HPDE6-E6E7 (cell line): Measurements from ENCODE around the gene MAF.

Source experiments
- DNase-seq: peaks from one replicate; pipeline ENCODE4 v3.0.0; 2011; ENCODE audit warnings: missing footprints; ENCODE audit errors: extremely low spot score

Gene MAF

DNA sequence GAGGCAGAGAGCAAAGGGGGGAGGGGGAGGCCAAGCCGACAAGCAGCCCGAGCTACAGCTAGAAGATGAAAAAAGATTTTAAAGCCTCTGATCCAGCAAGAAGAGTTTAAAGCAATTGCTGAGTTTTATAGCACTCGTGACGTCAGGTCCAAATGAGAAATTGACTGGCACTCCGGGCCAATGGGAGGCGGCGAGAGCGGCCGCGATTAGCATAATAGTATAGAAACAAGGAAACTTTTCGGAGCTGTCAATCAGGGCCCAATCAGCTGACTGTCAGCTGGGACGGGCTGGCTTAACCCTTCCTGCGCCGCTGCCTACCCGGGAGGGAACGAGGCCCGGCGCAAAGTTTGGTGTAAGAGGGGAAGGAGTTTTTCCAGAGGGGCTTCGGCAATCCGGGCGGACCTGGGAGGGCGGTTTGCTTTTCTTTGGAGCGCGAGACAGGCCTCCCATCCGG lies at the start of gene MAF:
Gene MAF, minus strand, starts transcription at position 100 of the 454 bp plus-strand sequence. CDS start 835 bp downstream, outside the sequence.
- DNase-seq: peak; percentile 96

DNA sequence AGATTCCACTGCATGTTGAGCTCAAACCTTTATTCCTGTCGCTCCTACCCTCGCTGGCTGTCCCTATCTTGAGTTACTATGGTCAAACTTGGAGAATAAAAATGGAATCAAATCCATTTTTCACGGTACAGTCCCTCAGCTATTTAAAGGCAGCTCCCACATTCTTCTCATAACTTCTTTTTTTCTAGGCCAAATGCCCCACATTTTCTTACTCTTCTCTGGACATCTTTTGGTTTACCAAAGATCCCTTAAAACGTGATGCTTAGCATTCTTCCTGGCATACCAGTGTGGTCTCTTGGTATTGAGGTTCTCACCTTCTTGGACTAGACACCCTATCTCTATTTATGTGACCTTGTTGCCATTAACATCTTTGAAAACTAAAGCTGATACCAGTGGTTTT lies 48.3 kb upstream of the MAF start:
- no peak for DNase-seq

DNA sequence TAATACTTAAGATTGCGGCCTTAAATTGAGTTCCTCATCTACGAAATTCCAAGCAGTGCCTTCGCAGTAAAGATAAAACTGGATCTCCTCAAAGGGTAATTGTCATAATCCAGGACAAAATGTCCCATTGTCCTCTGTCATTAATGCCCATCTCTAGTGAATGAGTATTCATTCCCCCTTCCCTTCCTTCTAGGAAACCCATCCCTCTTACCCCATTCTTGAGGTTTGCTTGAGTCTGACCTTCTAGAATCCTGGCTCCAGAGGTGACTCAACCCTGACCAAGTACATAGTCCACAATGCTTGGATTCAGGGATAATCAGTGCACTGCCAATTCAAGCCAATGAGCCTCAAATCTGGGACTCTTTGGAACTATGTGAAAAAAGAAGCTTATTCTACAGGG lies 47.0 kb upstream of the MAF start:
- no peak for DNase-seq

DNA sequence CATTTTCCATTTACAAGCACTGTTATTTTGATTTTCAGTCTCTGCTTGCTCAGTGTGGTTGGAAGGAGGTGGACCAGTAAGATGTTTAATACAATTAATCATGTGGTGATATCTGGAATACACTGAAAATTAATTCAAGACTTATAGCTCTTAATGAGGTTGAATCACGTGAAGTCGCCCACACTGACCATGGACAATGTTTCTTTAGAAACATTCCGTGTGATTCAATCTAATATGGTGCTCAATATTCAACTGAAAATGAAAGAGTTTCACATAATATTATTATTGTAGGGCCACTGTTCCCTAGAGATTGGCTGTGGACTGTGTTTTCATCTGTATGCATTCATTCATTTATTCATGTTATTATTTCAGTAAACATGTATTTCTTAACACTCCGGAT lies 45.2 kb upstream of the MAF start:
- no peak for DNase-seq

DNA sequence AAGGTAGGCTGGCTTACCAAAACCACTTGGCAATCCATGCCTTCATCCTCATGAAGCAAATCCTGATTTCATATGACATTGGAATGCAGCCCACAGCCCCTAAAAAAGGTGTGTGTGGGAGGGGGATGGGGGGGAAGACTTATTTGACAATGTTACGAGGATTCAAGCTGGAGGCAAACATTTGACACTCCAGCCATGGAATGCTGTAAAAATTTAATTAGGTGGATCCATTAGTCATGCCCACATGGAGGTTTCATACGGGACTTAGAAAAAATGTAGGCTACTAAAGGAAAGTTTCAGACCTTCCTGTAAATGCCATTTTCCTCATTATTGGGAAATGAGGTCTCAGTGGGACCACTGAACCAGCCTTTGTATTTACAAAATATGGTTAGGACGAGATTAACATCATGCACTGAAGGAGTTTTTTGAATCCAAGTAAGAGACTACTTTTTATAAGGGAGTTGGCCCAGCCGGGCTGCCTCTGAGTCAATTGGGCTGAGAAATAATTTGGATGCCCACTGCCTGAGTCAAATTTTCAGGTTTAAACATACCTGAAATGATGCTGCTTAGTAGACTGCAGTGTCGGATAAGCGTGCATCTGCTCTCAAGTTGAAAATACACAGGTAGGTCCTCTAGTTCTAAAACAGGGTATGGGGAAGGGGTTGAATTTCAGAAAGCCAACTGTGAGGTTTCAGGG lies 44.6 kb upstream of the MAF start:
- DNase-seq: no peak

DNA sequence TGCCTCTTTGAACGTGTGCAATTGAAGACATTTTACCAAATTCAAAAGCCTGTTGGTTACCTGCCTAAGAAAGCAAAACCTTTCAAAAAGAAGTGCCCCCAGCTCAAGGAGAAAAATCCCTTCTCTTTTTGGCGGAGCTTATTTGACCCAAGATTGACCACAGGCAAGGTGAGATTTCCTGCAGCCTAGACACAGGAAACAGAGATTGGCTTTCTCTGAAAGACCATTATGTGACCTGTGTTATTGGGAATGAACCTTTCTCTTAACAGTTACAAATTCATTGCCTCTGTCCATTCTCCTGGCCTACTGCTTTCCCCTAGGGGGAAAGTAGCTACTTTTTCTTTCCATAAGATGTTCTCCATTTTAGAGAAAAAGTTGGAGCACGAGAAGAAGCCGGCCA lies 42.1 kb upstream of the MAF start:
- DNase-seq: no peak

DNA sequence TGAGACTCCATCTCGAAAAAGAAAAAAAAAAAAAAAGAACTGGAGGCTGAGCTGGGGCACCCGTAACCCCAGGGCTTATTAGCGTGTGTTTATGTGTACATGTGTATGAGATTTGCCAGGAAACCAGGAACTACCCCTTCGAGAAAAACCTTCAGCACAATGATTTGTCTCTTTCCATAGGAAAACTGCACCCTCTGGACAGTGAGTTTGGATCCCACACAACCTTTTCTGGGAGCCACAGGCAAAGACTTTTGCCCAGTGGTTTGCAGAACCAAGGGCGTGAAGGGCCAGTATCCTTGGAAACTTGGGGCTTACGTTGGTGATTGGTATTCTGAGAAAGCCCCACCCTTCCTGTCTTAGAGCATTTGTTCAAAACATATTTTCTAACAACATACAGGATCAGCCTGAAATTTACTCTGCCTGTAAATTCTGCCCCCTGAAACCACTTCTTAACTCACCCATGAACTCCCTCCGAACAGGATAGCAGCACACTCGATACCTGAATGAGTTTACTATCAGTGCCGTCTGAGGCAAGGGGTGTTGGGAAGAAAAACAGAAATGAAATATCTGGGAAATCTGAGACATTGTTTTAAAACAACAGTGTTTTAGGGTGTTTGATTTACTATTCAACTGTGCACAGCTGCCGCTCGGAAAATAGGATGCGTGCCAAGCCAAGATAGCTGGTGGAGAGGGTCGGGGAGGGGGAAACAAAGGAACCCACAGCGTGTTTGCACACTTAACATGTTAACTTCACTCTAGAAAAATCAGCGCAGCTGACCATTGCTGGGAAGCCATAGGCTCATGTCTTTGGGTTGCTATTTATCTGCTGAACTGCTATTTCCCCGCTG lies 40.2 kb upstream of the MAF start:
- DNase-seq: no peak

DNA sequence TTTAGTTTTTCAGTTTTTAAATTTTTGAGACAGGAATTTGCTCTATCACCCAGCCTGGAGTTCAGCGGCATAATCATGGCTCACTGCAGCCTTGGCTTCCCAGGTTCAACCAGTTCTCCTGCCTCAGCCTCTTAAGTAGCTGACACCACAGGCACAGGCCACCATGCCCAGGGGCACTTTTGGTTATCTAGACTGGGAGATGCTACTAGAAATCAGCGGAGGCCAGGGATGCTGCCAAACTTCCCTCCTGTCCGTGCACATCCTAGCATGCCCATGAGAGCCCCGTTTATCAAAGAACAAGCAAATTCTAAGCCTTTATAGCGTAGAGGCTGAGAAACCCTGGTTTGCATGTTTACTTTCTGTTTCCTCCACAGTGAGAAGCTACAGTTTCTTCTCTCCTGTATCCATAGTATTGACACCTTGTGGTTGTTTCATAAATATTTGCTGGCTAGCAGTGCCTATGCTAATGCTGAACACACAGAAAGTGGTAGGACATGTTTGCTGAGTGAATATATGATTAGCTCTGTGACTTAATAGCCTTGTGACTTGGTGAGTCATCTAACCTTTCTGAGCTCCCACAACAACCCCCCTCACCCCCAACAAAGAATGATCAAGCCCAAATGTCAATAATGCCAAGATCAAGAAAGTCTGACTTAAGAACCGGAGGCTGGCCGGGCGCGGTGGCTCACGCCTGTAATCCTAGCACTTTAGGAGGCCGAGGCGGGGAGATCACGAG lies 39.2 kb upstream of the MAF start:
- peak; percentile 74 for DNase-seq

DNA sequence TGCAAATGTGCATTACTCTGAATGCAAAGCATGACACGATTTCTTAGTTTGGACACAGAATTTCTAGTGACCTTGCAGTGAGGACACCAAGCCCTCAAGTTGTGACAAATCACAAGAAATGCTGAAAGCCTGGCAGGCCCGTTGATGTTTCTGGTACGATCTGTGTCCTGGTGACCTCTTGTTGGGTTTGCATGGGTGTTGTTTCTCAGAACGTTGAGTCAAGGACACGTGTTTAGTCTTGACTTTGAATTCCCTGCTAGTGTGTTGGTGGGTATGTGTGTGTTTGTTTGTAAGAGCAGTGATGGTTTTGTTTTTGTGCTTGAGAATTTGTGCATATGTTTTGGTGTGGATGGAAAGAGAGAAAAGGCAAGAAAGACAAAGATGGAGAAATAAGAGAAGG lies 37.8 kb upstream of the MAF start:
- DNase-seq: no peak

DNA sequence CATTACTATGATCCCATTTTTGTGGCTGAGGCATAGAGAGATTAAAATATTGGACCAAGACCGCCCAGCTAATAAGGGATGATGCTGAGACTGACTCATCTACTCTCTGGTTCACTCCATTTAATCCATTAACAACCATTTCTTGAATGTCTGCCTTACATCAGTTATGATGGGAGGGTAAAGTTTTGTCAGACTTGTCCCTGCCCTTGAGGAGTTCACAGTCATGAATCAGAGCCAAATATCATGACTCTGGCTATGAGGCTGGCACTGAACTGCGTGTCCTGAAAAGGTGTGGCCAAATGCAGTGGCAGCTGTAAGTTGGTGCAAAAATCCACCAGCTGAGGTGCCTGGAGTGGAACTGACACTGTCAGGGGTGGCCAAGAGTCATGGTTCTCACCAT lies 35.0 kb upstream of the MAF start:
- DNase-seq: no peak

DNA sequence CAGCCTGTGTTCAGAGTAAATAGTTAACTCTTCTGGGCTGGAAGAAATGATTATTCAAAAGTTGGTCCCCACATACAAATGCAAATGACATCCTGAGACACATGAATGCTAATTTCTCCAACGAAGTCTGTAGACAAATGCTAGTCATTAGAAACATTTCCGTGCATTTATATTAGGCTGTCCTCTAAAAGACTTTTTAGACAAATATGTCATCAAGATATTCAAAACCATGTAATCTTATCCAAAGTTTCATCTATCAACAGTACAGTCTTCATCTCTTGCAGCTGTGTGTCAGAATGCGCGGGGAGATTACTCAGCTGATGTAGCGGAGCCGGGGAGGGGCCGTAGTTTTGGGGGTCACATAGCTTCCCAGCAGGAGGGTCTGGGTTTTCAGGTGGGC lies 33.8 kb upstream of the MAF start:
- DNase-seq: no peak

DNA sequence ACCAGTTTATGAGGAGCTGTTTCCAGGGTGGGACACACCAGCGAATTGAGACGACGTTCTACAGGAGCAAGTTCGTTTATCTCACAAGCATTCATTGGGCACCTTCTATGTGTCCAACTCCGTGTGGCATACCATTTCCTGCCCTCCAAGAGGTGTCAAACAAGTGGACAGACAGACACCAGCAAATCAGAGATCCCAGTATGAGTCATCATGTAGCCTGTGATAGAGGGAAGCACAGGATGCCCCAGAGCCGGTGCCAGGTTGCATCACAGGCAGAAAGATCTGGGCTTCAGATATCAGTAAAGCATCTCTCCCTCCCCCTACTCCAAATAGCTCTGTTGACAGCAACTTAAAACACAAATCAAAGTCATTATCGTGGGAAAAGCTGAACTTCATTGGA lies 31.8 kb upstream of the MAF start:
- no peak for DNase-seq

DNA sequence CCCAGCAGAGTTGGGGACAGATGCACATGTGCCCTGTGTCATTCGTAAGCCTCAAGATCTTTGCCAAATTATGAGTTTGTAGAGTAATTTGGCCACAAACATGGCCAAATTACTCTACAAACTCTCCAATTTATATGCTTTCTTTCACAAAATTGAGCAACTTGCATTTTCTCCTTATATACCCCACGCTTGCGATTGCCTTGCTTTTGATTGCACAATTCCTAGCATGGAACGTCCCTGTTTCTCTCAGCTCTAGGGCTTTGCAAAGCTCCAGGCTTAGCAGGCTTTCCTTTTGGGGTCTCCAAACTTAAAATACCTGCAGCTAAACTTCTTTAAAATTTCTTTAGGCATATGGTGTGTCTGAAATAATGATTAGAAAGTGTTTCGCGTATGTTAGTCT lies 28.5 kb upstream of the MAF start:
- no peak for DNase-seq

DNA sequence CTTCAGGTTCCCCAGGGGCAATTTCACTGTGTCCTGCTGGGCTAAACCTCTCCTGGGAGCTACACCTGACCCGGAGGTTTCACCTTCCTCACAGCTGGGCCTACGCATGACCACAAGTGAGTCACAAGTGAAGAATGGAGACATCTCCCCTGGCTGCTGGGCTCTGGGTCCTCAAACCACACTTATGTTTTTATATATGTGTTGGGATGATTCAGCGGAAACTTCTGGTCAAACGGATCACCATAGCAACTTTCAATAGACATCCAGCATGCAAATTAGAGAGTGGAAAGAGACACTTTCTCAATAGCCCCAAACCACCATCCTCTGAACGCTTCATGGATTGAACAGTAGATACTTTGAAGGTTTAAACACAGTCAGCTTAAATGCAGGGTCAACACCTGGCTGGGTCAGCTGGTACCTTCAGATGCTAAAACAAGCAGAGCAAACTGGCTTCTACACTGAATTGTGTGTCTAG lies 28.0 kb upstream of the MAF start:
- peak; percentile 84 for DNase-seq

DNA sequence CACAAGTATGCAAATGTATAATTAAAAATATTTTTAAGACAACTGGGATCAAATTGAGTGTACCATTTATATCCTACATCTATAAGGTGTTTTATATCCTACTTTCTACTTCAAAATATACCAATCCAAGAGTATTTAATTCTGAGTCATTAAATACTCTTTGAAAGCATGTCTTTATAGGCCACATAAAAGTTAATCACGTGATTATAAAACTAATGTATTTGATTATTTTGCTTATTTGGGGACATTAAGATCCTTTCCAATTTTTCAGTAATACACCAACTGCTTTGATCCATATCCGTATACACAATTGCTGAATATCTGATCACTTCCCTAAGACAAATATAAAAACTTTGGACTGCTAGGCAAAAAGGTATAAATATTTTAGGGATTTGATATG lies 26.6 kb upstream of the MAF start:
- no peak for DNase-seq

DNA sequence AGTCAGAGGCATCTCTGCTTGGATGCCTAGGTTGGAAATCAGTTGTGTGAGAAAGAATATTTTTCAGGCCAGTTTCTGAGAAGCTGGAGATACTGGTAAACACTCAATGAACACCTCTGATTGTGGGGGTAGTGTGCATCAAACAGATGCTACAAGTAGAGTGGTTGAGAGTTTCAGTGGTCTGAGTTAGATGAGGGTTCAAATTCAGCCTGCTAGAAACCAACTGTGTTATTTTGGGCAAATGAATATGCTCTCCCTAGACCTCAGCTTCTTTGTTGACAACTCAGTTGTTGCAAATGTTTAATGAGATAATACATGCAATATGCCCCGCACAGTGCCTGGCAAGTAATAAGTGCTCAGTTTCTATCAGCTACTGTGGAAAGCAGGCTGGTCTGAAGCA lies 25.2 kb upstream of the MAF start:
- DNase-seq: no peak

DNA sequence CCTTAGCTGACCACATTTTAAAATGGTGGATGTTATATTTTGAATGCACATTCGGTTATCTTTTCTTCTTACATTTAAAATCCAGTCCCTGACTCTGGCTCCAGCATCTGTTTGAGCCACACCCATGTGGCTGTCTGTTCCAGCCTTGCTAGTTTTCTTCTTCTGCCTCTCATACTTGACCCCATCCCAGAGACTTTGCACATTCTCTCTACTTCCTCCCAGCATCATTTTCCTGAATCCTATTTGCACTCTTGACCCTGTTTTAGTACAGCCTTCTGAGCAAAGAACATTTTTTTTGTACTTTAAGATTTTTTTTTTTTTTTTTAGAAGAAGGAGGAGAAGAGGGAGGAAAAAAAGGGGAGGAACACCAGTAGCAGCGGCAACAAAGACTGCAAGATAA lies 23.3 kb upstream of the MAF start:
- DNase-seq: no peak

DNA sequence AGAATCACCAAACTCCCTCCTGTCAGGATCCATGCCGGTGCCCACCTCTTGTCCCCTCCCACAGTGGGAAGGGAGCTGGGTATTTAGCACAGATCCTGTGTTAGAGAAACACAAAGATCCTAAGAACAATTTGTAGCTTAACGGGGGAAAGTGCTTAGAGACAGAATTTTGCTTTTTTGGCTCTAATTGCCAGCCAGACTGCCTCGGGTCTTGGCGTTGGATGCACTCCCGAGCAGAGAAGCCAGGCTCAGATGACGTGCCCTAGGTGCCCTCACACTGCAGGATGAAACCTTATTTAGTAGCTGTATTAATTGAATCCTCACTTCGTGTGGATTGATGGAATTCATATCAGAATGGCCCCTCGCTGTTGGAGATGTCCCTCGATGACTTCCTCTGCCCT lies 22.5 kb upstream of the MAF start:
- DNase-seq: no peak

DNA sequence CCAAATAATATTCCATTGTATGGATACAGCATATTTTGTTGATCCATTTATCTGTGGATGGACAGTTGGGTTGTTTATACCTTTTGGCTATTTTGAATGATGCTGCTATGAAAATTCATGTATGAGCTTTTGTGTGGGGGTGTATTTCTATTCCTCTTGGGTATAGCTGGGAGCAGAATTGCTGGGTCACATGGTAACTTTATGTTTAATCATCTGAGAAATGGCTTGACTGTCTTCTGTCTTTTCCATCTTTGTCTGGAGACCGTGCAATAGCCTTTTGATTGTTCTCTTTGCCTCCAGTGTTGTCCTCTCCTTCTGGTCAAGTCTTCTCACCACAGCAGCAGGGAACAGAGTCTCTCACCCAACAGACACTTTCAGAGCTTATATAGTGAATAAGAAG lies 20.5 kb upstream of the MAF start:
- no peak for DNase-seq

DNA sequence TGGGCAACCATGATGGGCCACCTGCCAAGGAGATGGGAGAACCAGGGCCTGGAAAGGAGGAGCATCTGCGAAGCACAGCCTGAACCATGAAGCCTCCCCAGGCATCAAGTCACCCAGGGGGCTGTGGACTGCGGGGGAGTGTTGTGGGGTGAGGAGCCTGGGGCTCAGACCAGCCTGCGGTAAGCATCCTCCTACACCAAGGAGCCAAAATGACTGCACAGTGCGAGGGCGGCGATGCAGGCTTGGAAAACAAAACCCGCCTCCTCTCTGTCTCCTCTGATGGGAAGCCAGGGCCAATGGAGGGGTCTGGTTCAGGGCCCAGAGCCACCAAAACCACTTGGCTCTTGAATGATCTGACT lies 18.1 kb upstream of the MAF start:
- DNase-seq: no peak

DNA sequence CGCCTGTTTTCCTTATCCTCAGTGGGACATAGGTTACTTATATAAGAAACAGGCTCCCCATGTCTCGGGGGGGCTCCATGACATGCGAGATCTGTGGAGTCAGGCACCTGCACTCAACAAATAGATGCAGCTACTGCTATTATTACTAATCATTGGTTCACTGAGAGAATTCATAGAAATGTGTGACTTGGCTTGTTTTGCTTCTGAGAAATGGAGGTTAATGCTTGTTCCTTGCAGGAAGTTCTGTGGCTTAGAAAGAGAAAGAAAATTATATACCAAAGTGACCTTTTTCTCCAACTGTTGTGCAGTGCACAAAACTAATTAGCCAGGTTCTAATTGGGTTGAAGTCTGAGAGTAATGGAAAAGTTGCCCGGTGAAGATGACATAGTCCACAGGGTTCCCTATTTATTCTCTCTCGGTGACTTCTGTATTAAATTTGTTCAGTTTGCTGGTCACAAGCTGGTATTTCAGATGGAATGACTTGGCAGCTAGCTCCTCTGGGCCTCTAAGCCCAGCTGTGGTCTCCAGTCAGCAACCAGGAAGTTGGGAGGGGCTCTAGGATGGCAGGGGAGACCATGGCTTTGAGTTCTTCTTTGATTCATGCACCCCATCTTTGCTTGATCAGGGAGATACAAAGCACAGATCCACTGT lies 17.6 kb upstream of the MAF start:
- DNase-seq: no peak

DNA sequence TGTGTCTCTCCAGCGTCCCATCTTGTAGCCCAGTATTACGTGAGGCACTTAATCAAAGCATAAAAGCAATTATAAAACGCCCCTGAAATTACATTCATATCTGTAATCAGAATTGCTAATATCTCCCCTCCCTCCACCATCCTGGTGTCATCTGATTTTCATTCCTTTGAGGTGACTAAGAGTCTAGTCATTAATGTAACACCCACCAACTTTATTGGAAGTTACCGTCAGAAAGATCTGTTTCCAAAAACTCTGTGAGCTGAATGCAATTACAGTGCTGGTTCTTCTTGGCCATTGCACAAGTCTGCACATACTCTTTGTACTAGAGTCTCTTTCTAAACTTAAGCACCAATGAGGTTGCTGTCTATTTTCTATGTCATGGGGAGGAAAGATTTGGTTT lies 12.5 kb upstream of the MAF start:
- no peak for DNase-seq
